ENCODE measurements around the gene LHX4. TPM values are rescaled to one million over a fixed set of nuclear protein-coding genes. Genes with fewer than 3 reads are reported as not detected.

Gene LHX4
- total RNA-seq, 1 donor from 2014 or later, result 2.1 TPM

GRCh38 chr1:180187626-180188025 is 42.4 kb upstream of the LHX4 start:
- TF ChIP-seq CTCF (IDR thresholded peaks at IDR 0.05; ENCODE audit: partially characterized antibody, unreplicated experiment), result no peak
- Mint-ChIP-seq H3K4me3 (ENCODE audit: unreplicated experiment) (no peak overlapping the region), H3K4me1 (ENCODE audit: low read depth, unreplicated experiment) (peaks cover 23% of the 10 kb centered on the region), H3K36me3 (ENCODE audit: unreplicated experiment) (peaks cover 23% of the 10 kb centered on the region), H3K9me3 (ENCODE audit: unreplicated experiment) (peaks cover 8% of the 10 kb centered on the region), H3K27me3 (ENCODE audit: unreplicated experiment) (peaks cover 19% of the 10 kb centered on the region), H3K27ac (ENCODE audit: unreplicated experiment) (no peak overlapping the region)
- no peak for DNase-seq

GRCh38 chr1:180188091-180188506 is 42.0 kb upstream of the LHX4 start:
- Mint-ChIP-seq H3K27ac (ENCODE audit: unreplicated experiment) (no peak overlapping the region), H3K4me1 (ENCODE audit: low read depth, unreplicated experiment) (peaks cover 28% of the 10 kb centered on the region), H3K36me3 (ENCODE audit: unreplicated experiment) (peaks cover 27% of the 10 kb centered on the region), H3K27me3 (ENCODE audit: unreplicated experiment) (peaks cover 22% of the 10 kb centered on the region), H3K9me3 (ENCODE audit: unreplicated experiment) (peaks cover 11% of the 10 kb centered on the region), H3K4me3 (ENCODE audit: unreplicated experiment) (no peak overlapping the region)
- TF ChIP-seq CTCF (IDR thresholded peaks at IDR 0.05; ENCODE audit: partially characterized antibody, unreplicated experiment), result peak; percentile 83
- DNase-seq, result peak; percentile 84

GRCh38 chr1:180188684-180189175 is 41.3 kb upstream of the LHX4 start:
- Mint-ChIP-seq H3K27me3 (ENCODE audit: unreplicated experiment) (peaks cover 25% of the 10 kb centered on the region), H3K27ac (ENCODE audit: unreplicated experiment) (peak overlapping the region; percentile 85), H3K4me1 (ENCODE audit: low read depth, unreplicated experiment) (peaks cover 28% of the 10 kb centered on the region), H3K9me3 (ENCODE audit: unreplicated experiment) (peaks cover 12% of the 10 kb centered on the region), H3K4me3 (ENCODE audit: unreplicated experiment) (peak overlapping the region; percentile 62), H3K36me3 (ENCODE audit: unreplicated experiment) (peaks cover 29% of the 10 kb centered on the region)
- no peak for DNase-seq
- no peak for TF ChIP-seq CTCF (IDR thresholded peaks at IDR 0.05; ENCODE audit: partially characterized antibody, unreplicated experiment)

- no peak for DNase-seq
- no peak for TF ChIP-seq CTCF (IDR thresholded peaks at IDR 0.05; ENCODE audit: partially characterized antibody, unreplicated experiment)
- Mint-ChIP-seq H3K36me3 (ENCODE audit: unreplicated experiment) (peaks cover 29% of the 10 kb centered on the region), H3K4me3 (ENCODE audit: unreplicated experiment) (no peak overlapping the region), H3K27ac (ENCODE audit: unreplicated experiment) (no peak overlapping the region), H3K9me3 (ENCODE audit: unreplicated experiment) (peaks cover 16% of the 10 kb centered on the region), H3K4me1 (ENCODE audit: low read depth, unreplicated experiment) (peaks cover 33% of the 10 kb centered on the region), H3K27me3 (ENCODE audit: unreplicated experiment) (peaks cover 27% of the 10 kb centered on the region)
These were observed 40.0 kb upstream of the LHX4 start for GRCh38 chr1:180190091-180190490.

GRCh38 chr1:180192172-180192571 is 37.9 kb upstream of the LHX4 start:
- peaks cover 29% of the 10 kb centered on the region for H3K36me3 Mint-ChIP-seq (ENCODE audit: unreplicated experiment)
- H3K27ac Mint-ChIP-seq (ENCODE audit: unreplicated experiment), result peak overlapping the region; percentile 23
- peaks cover 24% of the 10 kb centered on the region for H3K9me3 Mint-ChIP-seq (ENCODE audit: unreplicated experiment)
- H3K4me1 Mint-ChIP-seq (ENCODE audit: low read depth, unreplicated experiment), result peaks cover 43% of the 10 kb centered on the region
- H3K27me3 Mint-ChIP-seq (ENCODE audit: unreplicated experiment), result peaks cover 28% of the 10 kb centered on the region
- TF ChIP-seq CTCF (IDR thresholded peaks at IDR 0.05; ENCODE audit: partially characterized antibody, unreplicated experiment), result no peak
- no peak overlapping the region for H3K4me3 Mint-ChIP-seq (ENCODE audit: unreplicated experiment)
- DNase-seq, result no peak

Measured in glutamatergic neuron (in vitro differentiated cells).